DND-41 (cell line): Measurements from ENCODE around the gene SHC4.

Experiments used
- ATAC-seq: fragments of 200-7000 bp; cut with Tn5 transposase; 3 replicates; pipeline ENCODE4 v1.9.1; 2021; ENCODE audit warnings: low read depth; ENCODE audit not compliant: insufficient read depth
- DNase-seq: peaks from one replicate; pipeline ENCODE4 v3.0.0-alpha.2; 2020
- H2AFZ ChIP-seq: 2 replicates; pipeline ENCODE4 v1.6.0; 2012; ENCODE audit warnings: low read depth, low read length
- H3K27ac ChIP-seq: 2 replicates; pipeline ENCODE4 v1.5.1; 2012; ENCODE audit warnings: low read length, inconsistent platforms
- H3K27me3 ChIP-seq: fragments of 200-600 bp; sonication (generic); 2 replicates; pipeline ENCODE4 v1.6.0; 2012; ENCODE audit warnings: low read length, mild to moderate bottlenecking, inconsistent platforms; ENCODE audit not compliant: insufficient read depth, poor library complexity
- H3K36me3 ChIP-seq: 2 replicates; pipeline ENCODE4 v1.5.1; 2012; ENCODE audit warnings: low read length, inconsistent platforms; ENCODE audit not compliant: insufficient read depth
- H3K4me1 ChIP-seq: 2 replicates; pipeline ENCODE4 v1.5.1; 2012; ENCODE audit warnings: mild to moderate bottlenecking, low read length; ENCODE audit not compliant: insufficient read depth
- H3K4me2 ChIP-seq: 2 replicates; pipeline ENCODE4 v1.6.0; 2012; ENCODE audit warnings: mild to moderate bottlenecking, moderate library complexity, low read length, inconsistent platforms; ENCODE audit not compliant: insufficient read depth
- H3K4me3 ChIP-seq, 2 experiments: fragments of 200-600 bp in 1 of 2; shearing (Covaris generic) in 1 of 2; 2 replicates each; pipeline ENCODE4 v1.5.1; 2012 to 2016; ENCODE audit warnings: inconsistent platforms in 2 of 2, low read length in 2 of 2, mild to moderate bottlenecking in 2 of 2, low read depth in 1 of 2, moderate library complexity in 1 of 2
- H3K79me2 ChIP-seq: 2 replicates; pipeline ENCODE4 v1.6.0; 2012; ENCODE audit warnings: low read length, inconsistent platforms; ENCODE audit not compliant: insufficient read depth
- H3K9ac ChIP-seq: 2 replicates; pipeline ENCODE4 v1.6.0; 2012; ENCODE audit warnings: low read depth, mild to moderate bottlenecking, inconsistent platforms, low read length, moderate library complexity
- H3K9me3 ChIP-seq: 2 replicates; pipeline ENCODE4 v1.5.1; 2012; ENCODE audit warnings: low read length, moderate library complexity, mild to moderate bottlenecking, inconsistent platforms; ENCODE audit not compliant: insufficient read depth, severe bottlenecking
- H4K20me1 ChIP-seq: 2 replicates; pipeline ENCODE4 v1.6.0; 2012; ENCODE audit warnings: low read length; ENCODE audit not compliant: insufficient read depth
- EZH2 ChIP-seq: IDR thresholded peaks from 3 replicates; pipeline ENCODE4 v1.6.1; 2012; ENCODE audit warnings: borderline replicate concordance, low read depth, mild to moderate bottlenecking, moderate library complexity, low read length, inconsistent platforms; ENCODE audit not compliant: severe bottlenecking
- TF ChIP-seq, protein P1 (sequence below): IDR thresholded peaks from 2 replicates; pipeline ENCODE4 v1.5.1; 2012; ENCODE audit warnings: borderline replicate concordance, low read length, moderate library complexity, mild to moderate bottlenecking; ENCODE audit not compliant: poor library complexity, severe bottlenecking; ENCODE audit errors: extremely low read depth

The SHC4 gene

DNA sequence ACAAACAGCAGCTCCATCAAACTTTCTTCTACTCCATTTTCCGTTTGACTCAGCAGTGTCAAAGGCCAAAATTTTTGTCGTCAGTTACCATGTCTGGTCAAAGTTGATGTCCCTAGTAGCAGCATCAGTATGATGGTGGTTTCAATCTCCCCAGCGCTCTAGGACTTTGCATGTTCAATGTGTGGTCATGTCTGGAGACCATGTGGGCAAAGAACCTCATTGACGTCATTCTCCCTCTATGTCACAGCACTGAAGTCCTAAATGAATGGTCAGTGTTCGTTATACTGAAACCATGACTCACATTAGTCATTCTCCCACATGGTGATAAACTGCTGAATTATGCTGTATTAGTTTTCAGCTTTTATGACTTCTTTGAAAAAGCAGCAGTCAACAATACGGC is 23.2 kb downstream of the SHC4 start:
- Histone ChIP-seq H3K4me3 (no peak overlapping the region), H3K36me3 (no peaks in the 10 kb centered on the region), H3K9me3 (no peaks in the 10 kb centered on the region), H3K27me3 (no peaks in the 10 kb centered on the region), H4K20me1 (no peaks in the 10 kb centered on the region), H3K79me2 (no peaks in the 10 kb centered on the region), H3K4me2 (no peak overlapping the region), H3K4me1 (no peaks in the 10 kb centered on the region), H2AFZ (no peak overlapping the region), H3K27ac (no peak overlapping the region), H3K9ac (no peak overlapping the region)
- TF ChIP-seq, protein P1, sequence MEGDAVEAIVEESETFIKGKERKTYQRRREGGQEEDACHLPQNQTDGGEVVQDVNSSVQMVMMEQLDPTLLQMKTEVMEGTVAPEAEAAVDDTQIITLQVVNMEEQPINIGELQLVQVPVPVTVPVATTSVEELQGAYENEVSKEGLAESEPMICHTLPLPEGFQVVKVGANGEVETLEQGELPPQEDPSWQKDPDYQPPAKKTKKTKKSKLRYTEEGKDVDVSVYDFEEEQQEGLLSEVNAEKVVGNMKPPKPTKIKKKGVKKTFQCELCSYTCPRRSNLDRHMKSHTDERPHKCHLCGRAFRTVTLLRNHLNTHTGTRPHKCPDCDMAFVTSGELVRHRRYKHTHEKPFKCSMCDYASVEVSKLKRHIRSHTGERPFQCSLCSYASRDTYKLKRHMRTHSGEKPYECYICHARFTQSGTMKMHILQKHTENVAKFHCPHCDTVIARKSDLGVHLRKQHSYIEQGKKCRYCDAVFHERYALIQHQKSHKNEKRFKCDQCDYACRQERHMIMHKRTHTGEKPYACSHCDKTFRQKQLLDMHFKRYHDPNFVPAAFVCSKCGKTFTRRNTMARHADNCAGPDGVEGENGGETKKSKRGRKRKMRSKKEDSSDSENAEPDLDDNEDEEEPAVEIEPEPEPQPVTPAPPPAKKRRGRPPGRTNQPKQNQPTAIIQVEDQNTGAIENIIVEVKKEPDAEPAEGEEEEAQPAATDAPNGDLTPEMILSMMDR = no peak
- TF ChIP-seq EZH2 = no peak
- DNase-seq (no peak), ATAC-seq (no peak)

- no peak overlapping the region for H3K9ac ChIP-seq
- no peaks in the 10 kb centered on the region for H3K9me3 ChIP-seq
- no peak overlapping the region for H2AFZ ChIP-seq
- no peak overlapping the region for H3K4me2 ChIP-seq
- H3K27ac ChIP-seq = no peak overlapping the region
- no peaks in the 10 kb centered on the region for H3K4me1 ChIP-seq
- TF ChIP-seq, protein P1 = no peak
- TF ChIP-seq EZH2 = no peak
- no peaks in the 10 kb centered on the region for H4K20me1 ChIP-seq
- no peaks in the 10 kb centered on the region for H3K27me3 ChIP-seq
- no peaks in the 10 kb centered on the region for H3K36me3 ChIP-seq
- no peak for ATAC-seq
- no peaks in the 10 kb centered on the region for H3K79me2 ChIP-seq
- no peak for DNase-seq
- H3K4me3 ChIP-seq = no peak overlapping the region
These were observed 24.1 kb downstream of the SHC4 start for GRCh38 chr15:48939648-48940047.

GRCh38 chr15:48937886-48938285 is 25.8 kb downstream of the SHC4 start:
- no peak overlapping the region for H2AFZ ChIP-seq

More at GRCh38 chr15:48937886-48938285, 25.8 kb downstream of the SHC4 start:
- Histone ChIP-seq H3K9me3 (no peaks in the 10 kb centered on the region), H3K4me1 (no peaks in the 10 kb centered on the region), H3K36me3 (no peaks in the 10 kb centered on the region), H3K79me2 (no peaks in the 10 kb centered on the region), H3K4me3 (no peak overlapping the region), H3K27ac (no peak overlapping the region), H3K27me3 (no peaks in the 10 kb centered on the region), H4K20me1 (no peaks in the 10 kb centered on the region), H3K9ac (no peak overlapping the region), H3K4me2 (no peak overlapping the region)
- ATAC-seq (no peak), DNase-seq (no peak)
- no peak for TF ChIP-seq EZH2
- TF ChIP-seq, protein P1 = no peak
